ENCODE results near the gene ADAP1.
"Not testable (repeated sequence)": the region's sequence is repeated elsewhere in the genome, so short reads cannot be mapped to it uniquely, and the experiment has no call there.

ADAP1 gene

DNA sequence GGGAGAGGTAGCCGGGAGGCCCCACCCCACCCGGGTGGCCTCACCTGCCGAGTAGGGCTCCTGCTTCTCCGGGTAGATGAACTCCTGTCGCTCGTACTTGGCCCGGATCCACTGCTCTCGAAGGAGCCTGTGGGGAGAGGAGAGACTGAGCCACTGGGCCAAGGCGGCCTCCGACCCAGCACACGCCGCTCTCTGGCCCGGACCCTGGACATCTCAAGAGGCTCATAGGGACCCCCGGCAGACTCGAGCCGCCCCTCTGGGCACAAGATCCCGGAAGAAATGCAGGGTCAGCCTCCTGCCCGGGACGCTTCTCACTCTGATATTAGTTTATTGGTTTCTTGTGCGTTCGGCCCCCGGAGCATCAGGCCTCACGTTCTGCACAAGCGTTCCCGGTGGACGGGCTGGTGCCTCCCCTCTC lies 34.5 kb downstream of the ADAP1 start:
- no peak for DNase-seq

DNA sequence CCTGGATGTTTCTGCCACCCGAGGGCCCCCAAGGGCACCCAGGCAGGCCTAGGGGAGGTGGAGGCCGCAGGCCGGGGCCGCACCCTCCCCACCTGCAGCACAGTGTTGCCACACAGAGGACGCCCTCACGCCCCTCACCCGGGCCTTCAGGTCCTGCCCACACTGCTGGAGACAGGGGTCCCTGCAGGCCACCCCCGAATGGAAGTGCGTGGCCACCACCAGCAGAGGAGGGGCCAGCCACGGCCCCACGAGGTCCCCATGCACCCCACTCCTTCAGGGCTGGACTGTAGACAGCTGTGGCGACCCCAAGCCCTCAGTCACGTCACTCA lies 35.4 kb downstream of the ADAP1 start:
- no peak for DNase-seq

DNA sequence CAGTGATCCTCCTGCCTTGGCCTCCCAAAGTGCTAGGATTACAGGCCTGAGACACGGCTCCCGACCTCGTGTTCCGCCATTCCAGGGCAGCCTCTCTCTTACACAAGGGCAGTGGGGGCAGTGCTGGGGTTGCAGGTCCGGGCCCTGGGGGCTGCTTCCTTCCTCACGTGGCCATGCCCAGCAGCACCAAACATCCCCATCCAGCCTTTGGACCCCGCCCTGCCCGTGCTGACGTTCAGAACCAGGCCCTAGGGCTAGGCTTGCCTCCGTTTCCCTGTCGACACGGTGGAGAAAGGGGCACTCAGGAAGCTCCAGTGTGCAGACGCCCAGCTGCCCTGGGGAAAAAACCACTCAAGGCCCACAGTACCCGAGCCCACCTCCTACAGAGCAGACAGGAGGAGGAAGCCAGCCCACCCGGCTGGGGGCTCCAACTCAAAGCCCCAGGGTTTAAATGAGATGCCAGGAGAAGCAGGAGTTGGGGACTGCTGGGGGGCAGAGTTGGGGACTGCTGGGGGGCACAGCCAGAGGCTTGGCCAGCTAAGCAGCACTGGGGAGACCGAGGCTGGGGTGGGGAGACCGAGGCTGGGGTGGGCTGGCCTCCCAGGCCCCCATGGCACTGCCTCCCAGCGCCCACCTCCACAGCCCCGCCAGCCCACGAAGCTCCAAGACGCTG lies 35.9 kb downstream of the ADAP1 start:
- DNase-seq = no peak

DNA sequence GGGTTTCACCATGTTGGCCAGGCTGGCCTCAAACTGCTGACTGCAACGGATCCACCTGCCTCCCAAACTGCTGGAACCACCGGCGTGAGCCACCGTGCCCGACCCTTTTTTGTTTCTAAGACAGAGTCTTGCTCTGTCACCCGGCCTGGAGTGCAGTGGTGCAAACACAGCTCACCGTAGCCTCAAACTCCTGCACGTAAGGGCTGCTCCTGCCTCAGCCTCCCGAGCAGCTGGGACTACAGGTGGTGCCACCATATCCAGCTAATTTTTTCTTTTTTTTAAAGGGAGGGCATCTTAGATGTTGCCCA lies 36.4 kb downstream of the ADAP1 start:
- DNase-seq = no peak

DNA sequence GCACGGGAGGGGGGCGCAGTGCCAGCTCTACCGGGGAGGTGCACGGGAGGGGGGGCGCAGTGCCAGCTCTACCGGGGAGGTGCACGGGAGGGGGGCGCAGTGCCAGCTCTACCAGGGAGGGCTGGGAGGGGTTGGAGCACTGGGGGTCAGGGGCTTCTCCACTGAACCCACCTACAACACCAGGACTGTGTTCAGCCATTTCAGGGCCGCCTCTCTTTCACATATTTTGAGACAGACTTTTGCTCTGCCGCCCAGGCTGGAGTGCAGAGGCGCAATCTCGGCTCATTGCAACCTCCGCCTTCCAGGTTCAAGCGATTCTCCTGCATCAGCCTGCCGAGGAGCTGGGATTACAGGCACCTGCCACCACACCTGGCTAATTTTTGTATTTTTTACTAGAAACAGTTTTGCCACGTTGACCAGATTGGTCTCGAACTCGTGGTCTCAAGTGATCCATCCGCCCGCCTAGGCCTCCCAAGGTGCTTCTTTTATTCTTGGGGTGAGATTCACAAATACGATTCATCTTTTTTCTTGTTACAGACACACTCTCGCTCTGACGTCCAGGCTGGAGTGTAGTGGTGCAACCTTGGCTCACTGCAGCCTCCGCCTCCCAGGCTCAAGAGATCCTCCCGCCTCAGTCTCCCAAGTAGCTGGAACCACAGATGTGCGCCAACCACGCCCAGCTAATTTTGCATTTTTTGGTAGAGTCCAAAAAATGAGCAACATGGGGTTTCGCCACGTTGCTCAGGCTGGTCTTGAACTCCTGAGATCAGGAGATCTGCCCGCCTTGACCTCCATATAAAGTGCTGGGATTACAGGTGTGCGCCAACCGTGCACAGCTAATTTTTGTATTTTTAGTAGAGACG lies 37.0 kb downstream of the ADAP1 start:
- DNase-seq = no peak

DNA sequence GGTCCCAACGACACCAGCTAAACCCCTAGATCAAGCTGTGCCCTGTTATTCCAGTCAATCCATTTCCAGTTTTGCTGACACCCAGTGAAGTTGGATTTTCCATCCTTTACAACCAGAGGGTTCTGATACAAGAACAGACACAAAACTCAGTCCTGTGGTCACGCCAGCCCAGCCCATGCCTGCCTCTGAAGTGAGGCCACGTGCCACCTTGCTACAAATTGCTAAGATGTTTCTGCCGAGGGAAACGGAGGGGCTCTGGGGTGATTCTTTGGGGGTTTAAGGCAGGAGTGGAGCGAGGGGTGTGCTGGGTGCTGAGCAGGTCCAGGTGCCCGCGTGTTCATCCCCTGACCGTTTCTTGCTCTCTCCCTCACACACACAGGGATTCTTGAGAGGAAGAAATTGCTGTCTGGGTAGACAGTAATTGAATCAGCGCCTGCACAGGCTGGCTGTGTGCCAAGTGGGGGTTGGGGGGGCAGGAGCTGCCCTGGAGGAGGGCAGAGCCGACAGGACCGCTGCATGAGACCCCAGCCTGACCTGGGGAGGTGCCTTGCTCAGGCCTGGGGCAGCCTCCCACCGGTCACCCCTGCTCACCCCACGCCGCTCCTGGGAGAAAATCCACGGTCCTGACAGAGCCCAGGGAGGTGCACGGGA lies 38.1 kb downstream of the ADAP1 start:
- DNase-seq = no peak

DNA sequence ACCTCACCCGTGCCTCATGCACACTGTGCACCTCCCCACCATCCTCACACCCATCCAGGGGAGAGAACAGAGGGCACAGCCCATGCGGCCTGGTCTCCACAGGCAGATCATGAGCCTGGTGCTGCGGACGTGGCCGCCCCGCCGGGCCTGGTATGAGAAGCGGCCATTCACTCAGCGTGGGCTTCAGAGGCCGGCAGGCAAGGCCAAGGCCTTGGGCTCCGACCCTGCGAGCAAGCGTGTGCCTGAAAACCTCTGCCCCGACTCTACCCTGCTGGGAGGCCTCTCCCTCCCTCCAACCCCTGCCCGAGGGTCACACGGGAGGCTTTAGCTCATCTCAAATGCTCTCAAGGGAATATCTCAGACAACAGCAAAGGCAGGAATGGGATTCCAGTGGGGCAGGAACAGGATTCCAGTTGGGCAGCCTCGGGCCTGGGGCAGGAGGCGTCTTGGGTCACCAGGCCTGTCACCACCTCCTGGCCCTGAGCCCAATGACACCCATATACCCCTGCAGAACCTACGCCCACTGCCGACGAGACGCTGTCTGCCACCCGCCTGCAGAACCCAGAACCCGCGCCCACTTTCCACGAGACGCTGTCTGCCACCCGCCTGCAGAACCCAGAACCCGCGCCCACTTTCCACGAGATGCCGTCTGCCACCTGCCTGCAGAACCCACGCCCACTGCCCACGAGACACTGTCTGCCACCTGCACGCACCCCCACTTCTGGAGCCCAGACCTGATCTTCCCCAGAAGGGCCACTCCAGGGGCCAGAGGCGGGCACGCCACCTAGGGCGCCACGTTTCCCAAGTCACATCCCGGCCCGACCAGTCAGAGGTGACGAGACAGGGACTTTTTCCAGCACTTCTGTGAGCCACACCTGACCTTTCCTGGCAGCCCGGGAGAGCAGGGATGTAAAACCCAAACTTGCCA lies 38.9 kb downstream of the ADAP1 start:
- no peak for DNase-seq

DNA sequence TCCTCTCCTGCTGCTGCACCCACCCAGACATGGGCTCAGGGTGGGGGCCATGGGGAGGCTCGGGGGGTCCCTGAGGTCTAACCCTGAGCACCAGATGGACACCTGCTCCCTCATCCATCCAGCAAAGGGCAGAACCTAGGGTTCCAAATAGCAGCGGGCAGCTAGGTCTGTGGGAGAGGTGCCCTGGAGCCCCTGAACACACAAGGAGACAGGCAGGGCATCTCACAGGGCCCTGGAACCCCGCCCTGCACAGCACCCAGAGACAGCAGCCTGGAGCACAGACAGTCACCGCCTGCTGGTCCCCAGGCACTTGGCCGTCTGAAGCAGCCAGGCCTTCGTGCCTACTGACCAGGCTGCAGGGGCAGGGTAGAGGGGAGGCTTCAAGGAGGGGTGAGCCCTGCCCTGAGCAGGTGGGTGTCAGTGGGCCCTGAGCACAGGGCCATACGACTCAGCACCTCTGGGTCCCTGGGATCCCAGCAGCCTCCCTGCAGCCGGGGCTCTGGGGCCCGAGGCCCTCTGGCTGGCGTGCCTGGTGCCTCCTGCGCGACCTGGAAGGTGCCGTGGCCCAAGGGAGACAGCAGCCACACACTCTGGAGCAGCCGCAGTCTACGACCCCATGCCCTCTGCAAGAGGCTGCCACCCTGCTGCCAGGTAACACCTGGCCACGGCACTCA lies 39.8 kb downstream of the ADAP1 start:
- DNase-seq = no peak

DNA sequence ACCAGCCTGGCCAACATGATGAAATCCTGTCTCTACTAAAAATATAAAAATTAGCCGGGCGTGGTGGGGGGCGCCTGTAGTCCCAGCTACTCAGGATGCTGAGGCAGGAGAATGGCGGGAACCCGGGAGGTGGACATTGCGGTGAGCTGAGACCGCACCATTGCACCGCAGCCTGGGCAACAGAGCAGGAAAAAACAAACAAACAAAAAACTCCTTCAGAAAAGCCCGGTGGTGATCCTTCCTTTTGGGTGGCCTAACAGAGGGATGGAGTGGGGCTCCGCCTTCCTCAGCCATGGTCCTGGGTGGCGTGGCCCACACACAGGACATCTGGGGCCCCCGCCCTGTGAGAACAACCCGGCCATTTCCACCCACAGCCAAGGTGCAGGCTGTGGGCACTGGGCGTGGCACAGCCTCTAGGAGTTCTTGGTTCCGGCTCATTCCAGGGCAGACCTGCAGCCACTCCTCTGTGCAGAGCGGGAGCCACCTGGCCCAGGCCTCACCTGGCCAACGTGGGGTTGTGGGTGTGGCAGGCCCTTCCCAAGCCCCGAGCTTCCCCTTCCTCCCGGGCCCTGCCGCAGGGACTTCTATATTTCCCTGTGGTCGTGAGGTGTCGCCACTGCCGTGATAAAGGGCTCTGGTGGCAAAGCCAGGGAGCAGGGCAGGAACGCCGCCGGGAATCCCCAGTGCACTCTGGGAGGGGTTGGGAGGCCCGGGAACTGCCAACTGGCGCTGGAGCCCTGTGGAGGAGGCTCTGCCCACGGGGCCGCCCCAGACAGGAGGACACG lies 40.6 kb downstream of the ADAP1 start:
- DNase-seq = no peak

DNA sequence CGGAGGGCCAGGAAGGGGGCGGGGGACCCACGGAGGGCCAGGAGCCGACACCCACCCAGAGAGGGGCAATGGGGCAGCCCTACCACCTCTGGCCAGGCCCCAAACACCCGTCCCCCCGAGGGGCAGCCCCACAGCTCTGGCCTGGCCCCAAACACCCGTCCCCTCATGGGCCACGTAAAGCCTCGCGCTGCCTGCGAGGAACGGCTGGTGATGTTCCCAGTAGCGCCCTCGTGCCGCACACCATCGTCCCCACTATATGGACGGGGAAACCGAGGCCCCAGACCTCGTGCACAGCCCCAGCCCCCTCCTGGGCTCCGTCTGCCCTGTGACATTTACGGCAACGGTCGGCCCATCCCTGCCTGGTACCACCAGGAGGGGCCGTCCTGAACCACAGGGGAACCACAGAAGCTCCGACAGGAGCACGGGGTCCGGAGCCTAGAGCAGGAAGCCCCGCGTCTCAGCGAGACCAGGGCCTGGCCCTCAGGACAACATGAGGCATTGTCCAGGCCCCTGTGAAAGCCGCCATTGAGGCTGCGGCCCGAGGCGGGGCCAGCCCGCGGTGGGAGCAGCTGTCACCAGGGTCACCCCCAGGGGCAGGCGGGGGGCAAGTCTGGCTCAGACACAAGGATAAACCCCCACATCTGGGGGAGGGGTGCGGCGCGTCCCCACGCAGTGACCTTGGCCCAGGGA lies 42.5 kb downstream of the ADAP1 start:
- DNase-seq = no peak

DNA sequence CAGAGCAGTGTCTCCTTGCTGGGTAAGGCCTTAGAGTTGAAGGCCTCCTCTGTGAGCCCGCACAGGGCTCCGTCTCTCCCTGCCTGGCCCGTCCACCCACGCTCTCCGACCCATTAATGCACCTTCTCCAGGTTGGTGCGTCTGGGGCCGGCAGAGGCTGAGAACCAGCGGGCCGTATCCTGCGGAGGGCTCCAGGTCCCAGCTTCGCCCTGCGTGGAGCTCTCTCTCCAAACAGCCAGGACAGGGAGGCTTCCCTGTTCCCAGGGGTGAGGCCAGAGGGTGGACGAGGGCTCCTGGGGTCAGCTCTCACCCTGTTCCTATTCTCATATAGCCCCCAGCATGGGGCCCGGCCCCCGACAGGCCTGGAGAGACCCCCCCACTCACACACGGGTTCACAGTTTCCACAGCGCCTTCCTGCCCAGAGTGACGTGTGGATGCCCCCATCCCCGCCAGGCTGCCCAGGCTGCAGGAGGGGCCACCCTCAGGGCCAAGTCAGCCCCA lies 43.5 kb downstream of the ADAP1 start:
- no peak for DNase-seq

DNA sequence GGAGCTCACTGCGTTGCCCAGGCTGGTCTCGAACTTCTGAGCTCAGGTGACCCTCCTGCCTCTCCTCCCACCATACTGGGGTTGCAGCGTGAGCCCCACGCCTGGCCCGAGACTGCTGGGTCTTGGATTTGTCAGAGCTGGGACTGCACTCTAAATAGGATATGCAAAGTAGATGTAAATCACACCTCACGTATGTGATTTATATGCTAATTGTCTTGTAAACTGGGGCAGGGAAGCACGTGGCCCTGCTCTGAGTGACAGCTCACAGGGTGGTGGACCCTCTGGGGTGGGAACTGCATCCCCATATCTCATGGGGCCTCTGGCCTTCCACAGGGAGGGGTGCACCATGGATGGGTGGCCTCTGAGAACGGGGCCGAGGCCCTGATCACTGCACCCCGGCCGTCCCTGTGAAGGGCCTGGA lies 44.0 kb downstream of the ADAP1 start:
- DNase-seq = no peak

DNA sequence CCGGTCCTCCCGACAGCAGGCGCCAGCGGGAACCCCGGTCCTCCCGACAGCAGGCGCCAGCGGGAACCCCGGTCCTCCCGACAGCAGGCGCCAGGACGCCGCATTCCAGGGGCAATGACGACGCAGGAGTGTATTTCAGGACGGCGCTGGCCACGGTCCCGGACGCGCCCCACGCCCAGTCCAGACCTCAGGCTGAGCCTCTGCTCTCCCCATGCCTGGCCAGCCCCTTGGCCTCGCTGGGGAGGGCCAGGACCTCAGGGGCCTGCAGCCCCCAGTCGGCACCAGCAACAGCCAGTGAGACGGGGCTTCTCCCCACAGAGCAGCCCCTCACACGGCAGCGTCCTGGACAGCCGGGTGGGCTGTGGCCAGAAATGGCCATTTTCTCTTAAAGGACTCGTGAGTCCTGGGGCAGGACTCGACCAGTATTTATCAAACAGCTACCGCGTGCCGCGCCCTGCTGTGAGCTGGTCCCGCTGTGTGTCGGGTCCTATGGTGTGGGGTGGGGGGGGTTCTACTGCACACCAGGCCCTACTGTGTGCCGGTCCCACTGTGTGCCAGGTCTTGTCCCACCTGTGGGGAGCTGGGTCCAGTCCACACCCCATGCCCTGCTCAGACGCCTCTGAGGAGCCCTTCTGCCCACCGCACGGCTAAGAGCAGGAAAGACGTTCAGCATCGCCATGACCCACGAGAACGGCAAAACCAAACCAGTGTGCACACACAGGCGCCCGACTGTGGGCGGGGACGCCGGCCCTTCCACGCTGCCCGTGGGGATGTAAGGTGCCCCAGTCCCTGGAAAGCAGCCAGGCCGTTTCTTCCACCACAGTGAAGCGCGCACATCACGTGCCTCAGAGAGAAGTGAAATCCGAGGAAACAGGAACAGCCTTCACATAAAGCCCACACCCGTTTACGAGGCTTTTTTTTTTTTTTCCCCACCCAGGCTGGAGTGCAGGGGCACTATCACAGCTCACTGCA lies 44.8 kb downstream of the ADAP1 start:
- DNase-seq = no peak

DNA sequence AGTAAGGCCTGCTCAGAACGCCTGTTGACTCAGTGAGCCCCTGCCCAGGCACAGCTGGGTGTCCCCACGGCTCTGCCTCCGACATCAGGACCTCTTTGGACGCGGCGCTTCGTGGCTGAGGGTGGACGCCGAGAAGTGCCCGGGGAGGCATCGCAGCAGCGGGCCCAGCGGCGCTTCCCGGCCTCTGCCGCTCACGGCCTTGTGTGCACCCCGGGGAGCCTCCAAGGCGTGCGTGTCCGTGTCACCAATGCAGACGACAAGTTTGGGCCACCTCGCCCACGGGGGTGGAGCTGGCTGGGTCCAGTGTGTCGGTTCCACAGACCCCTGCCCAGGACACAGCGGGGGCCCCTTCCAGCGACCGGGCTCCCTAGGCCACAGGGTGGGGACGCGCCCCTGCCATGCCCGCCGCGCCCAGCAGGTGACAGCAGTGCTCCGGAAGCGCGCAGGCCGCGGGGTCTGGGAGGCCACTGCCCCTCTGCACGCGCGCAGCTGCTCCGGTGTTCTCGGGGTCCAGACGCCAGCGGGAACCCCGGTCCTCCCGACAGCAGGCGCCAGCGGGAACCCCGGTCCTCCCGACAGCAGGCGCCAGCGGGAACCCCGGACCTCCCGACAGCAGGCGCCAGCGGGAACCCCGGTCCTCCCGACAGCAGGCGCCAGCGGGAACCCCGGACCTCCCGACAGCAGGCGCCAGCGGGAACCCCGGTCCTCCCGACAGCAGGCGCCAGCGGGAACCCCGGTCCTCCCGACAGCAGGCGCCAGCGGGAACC lies 45.7 kb downstream of the ADAP1 start:
- not testable (repeated sequence) for DNase-seq

DNA sequence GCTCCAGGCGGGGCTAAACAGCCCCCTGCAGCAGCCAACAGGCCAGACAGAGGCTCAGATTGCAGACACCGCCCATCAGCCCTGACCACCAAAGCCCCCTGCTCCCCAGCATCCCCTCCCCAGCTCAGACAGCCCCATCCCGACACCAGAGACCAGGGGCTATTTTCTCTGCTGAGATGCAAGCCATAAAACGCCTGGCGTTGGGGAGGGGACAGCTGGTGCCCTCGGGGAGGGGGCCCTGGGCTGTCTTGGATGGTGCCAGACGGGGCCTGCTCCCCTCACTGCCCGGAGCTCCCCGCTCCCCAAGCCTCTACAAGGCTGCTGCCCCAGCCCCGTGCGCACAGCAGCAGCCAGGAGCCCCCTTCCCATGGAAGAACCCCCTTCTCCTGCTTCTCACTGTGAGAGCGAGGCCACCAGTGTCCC lies 46.3 kb downstream of the ADAP1 start:
- DNase-seq = no peak

DNA sequence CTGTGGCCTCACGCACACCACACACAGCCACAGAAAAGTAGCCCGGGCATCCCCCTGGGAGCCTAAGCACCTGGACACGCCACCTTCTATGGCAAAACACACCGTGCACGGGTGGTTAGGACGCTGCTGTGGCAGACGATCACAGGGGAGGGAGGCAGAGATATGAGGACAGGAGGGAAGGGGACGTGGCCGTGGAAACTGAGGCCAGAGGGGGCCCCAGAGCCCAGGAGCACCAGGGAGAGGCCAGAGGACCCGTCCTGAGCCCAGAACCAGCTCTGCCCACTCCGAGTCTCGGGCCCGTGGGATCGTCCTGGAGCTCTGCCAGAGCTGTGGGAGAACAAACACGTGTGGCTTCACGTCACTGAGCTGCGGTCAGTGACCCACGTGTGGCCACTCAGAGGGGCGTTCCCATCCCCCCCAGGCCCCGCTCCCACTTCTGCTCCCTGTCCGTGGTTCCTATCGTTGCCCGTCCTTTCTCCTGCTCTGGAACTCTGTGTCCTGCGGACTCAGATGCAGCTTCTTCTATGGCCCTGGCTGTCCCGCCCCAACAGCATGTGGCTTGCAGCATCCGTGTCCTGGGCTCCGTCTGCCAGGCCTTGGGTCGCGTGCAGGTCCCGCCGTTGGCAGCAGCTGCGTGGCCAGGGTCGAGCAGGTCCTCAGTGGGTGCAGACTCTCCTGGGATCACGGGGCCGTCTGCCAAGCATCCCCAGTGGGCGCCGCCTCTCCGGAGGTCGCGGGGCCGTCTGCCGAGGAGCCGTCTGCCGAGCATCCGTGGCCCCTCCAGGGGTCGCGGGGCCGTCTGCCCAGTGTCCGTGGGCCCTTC lies 47.1 kb downstream of the ADAP1 start:
- DNase-seq = no peak

DNA sequence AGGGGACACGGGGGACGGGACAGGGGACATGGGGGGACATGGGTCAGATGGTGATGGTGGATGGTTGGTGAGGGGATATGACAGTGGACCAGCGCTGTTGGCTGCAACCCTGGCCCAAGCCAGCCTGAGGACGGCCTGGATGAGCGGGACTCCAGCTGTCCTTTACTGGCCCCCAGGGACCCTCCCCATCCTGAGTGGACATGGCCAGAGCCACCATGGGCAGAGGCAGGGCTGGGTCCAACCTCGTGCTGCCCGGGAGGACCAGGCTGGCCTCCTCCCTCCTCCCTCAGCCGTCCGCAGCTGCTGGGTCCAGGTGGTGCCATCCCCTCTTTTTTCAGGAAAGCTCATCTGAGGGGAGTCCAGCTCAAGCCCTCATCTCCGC lies 47.7 kb downstream of the ADAP1 start:
- DNase-seq = no peak

DNA sequence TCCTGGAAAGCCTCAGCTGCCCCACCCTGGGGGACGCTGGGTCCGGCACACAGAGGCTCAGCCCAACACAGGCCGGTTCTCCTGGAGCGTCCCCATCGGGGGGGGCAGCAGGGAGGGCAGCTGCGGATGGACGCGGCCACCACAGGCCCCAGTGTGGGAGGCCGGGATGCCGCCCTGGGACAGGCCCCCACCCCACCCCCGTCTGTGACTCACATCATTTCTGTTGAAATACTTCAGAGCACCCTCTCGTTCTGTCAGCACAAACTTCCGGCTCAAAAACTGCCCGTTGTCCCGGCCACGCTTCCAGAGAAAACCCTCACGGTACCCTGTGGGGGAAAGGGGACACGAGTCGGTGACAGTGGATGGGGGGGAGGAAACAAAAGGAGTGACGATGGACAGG lies 49.6 kb downstream of the ADAP1 start:
- DNase-seq = no peak

Measured in amniotic stem cell (primary cell).